GM18502 (cell line): ENCODE data around the gene CDHR2.
A peak's percentile ranks its signal among the peaks of the same experiment; 100 is the strongest.

Source experiments
- ATAC-seq: cut with Tn5 transposase; IDR thresholded peaks from one replicate; pipeline ENCODE4 v1.9.1; 2021; ENCODE audit warnings: mild to moderate bottlenecking; ENCODE audit not compliant: unreplicated experiment, poor library complexity

Gene CDHR2

GRCh38 chr5:176529116-176529740, 19.9 kb upstream of the CDHR2 start:
- ATAC-seq: no peak

DNA sequence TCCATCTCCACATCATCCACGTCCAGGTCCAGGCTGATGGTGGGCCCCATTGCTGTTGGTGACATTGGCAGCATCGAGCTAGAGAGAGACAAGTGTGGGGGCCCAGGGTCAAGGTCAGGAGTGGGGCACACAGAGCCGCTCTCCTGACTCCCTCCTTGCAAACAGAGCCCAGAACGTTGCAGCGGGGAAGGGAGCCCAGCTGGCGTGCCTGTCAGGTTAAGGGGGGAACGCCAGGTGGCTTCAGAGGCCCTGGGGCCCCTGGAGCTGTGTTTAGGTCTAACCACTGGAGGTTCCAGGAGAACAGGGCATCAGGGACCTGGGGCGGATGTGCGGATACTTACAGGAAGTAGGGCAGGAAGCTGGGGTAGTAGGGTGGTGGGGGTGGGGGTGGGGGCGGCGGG, 19.4 kb upstream of the CDHR2 start:
- ATAC-seq: no peak

GRCh38 chr5:176530393-176530982, 18.7 kb upstream of the CDHR2 start:
- no peak for ATAC-seq

DNA sequence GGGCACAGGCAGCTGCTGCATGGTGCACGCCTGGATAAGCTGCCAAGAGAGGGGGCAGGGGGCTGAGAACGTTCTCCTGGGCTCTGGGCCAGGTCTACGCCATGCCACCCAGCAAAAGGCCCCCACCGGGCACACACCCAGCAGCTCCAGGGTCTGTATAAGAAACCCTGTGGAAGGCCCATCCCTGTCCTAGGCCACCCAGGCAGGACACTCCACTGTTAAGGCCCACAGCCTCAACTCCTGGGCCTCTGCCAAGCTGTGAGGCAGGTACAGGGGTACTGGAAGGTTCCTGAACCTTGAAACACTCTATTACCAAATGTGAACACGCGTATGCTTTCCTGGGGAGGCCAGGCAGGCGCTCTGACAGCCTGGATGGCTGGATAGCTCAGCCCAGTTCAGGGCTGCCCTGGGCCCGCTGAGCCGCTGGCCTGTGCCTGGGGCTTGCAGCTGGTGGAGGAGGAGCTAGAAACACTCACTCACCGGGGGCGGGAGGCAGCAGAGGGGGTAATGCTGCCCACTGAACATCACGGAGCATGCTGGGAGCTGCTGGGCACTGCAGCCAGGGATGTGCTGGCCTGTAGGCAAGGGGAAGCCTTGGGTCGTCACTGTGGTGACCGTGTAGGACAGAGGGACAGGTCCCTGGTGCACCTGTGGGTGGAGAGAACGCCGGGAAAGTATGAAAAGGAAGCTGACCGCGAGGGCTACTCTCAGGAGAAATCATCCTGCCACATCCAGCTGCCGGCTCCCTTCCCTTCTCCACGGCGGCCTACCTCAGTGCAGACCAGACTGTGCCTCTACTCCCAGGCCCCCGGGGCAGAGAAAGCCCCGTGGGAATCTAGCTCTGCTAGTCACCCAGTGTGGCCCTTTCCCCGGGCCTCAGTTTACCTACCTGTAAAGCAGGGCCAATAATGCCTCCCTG, 17.9 kb upstream of the CDHR2 start:
- ATAC-seq: no peak

DNA sequence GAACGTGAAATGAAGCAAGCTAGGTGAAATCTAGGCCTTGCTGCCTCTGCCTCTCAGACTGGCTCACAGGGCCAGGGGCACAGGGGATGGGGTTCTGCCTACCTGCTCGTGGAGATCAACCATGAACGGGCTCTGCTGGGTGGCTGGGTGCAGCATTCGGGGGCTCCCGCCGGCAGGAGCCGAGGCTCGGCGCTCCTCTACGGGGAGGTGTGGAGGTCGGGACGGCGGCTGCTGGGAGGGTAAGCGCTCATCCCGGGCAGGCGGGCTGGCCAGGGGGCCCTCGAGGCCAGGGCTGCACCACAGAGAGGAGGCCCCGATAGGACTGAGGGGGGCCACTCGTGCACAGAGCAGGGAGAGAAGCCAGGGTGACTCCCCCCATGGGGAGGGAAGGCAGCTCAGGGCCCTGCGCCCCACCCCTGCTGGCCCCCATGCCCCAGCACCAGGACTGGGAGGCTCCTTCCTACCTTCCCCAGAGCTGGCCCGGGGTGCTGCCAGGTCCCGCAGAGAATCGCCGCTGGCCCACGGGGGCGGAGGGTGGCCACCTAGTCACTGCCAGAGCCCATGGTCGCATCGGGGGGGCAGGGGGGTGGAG, 17.1 kb upstream of the CDHR2 start:
- ATAC-seq: no peak

GRCh38 chr5:176532795-176533194, 16.3 kb upstream of the CDHR2 start:
- no peak for ATAC-seq

DNA sequence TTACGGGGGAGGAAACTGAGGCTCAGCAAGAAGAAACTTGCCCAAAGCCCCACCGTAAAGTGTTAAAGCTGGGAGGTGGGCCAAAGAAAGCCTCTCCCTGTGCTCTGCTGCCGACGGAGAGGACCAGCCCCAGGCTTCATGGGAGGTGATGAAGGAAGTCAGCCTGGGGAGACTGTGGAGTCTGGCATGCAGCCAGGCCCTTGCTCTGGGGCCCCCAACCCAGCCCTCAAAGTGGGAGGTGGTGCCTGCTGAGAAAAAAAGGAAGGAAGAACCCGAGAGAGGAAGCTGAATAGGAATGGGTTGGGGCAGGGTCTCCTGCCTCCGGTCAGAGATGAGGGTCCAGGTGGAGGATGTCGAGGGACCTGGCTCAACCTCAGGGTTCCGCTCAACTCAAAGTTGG, 15.8 kb upstream of the CDHR2 start:
- no peak for ATAC-seq

DNA sequence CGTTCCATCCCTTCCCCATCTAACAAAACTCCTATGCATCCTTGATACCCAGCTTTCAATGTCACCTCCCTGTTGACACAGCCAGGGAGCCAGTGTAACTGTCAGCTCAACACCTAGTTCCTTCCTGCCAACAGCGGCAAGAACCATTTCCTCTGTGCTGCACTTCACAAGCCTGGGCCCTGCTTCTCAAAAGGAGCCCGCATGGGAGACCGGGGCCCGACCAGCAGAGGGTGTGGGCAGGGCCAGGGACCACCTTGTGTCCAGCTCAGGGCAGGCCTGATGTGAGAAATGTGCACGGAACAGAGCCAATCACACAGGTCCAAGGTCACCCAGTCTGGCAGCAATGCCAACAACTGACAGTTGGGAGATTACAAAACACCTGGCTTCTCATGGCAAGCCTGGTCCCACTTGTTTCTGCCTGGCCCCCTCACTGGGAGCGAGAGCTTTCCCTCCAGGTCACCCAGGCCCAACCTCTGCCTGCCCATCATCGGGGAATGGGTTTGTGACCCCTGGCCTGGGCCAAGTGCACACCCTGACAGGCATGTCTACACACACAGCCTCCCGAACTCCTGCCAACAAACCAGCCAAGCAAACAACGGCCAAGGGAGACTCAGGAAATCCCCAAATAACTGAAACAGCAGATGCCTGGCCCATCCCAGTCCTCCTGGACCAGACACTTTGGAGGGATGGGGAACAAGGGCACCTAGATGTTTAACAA, 15.1 kb upstream of the CDHR2 start:
- ATAC-seq: no peak

- ATAC-seq: no peak
Observed at GRCh38 chr5:176534640-176535039, 14.5 kb upstream of the CDHR2 start.

DNA sequence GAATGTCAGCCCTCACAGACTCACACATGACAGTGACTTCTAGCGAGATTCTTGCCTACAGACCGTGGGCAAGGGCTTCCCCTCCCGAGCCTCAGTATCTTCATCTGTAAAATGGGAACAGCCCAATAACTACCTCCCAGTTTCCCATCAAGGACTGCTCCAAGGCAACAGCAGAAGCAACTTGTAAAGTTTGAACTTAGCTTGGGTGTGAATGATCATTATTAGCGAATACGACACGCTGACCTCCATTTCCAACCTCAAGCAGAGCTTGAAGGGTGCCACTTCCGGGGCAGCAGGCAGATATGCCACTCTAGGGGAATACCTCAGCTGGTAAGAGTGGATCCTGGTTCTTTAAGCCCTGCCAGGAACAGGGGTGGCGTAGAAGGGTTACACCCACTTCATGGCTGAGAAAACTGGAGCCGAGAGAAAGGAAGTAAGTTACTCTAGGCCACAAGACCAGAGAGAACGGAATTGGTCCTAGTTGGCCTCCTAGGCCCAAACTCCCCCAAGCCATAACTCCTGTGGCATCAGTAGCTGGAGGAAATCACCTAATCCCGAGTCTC, 14.0 kb upstream of the CDHR2 start:
- no peak for ATAC-seq

- ATAC-seq: no peak
Observed at GRCh38 chr5:176535664-176536131, 13.4 kb upstream of the CDHR2 start.

DNA sequence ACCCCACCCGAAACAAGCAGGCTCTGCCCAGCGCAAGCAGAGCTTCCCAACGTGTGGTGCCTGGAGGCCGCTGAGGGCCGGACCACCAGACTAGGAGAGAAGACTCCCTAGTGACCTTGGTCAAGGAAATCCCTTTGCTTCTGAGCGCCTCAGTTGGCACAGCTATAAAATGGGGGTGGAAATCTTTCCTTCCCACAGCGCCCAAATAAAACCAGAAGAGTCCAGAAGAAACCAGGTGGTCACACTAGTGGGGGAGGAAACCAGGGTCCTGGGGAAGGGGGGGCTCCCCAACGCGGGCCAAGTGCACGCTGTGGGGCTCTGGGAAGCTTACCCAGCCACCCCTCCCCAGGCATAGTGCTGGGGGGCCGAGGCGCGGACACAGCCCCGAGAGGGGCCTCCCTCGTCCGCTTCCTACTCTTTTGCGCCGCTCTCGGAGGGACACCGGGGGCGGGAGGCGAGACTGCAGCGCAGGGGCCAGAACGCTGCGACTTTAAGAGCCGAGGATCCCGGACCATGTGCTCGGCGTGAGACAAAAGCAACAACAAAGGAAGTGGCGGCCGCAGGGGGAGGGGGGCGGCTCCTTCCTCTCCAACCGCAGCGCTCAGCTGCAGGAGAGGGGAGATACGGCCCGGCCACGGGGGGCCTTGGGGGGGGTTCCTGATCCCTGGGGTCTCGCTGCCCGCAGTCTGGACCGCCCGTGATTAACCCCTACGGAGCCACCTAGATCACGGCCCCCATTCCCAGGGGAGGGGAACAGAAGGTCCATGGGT, 12.8 kb upstream of the CDHR2 start:
- ATAC-seq: no peak

GRCh38 chr5:176536902-176537553, 12.1 kb upstream of the CDHR2 start, which contains the start of gene RNF44:
TSS of gene RNF44 (minus strand) at chr5:176537402. CDS start at chr5:176532472, 4,930 bp downstream.
- ATAC-seq: peak; percentile 59

GRCh38 chr5:176537554-176538229, 11.4 kb upstream of the CDHR2 start:
- peak; percentile 75 for ATAC-seq

DNA sequence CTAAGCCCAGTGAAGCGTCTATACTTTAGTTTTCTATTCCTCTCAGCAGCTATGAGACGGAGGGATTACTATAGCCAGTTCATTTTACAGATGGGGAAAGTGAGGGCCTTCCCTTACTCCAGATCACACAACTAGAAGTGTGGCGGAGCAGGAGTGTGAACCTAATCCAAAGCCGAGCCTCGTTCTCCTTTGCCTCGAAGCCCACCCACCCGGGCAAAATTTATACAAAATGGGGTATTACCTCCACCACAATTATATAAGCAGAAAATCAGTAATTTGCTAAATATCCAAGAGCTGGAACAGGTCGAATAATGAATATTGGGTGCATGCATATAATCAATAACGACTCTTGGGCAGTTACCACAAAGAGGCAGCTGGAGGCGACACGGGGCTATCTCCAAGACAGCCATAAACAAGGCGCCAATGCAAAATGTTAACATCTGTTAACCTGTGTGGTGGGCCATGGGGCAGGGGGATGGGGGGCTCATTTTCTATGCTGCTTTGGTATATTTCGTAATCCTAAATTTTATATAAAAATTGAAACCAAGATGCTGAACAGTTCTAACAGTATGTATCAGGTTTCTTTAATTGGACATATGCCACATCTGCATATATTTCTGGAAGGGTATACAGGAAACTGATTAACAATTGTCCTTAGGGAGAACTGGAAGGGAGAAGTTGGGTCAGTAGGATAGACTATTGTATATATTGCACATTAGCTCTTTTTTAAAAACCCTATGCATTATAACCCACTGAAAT, 10.7 kb upstream of the CDHR2 start:
- no peak for ATAC-seq

DNA sequence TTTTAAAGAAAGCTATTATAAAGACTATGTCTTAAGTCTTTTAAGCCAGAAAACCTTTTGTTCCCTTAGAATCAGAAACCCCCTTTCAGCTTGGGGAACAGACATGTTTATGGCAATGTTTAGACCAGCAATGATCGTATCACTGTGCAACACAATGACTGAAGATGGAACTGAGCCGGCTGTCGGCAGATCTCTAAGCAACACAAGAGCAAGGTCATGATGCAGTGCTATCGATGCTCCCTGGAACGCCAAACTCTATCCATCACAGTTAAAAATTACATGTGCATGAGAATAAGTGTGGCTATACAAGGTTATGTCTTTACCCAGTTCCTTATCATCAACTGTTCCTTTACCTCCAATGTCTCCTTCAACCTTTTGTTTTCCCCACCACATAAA, 10.2 kb upstream of the CDHR2 start:
- ATAC-seq: no peak

GRCh38 chr5:176540476-176540899, 8.7 kb upstream of the CDHR2 start:
- no peak for ATAC-seq
